ENCODE data around the gene E4F1.
"Not testable (repeated sequence)": the region's sequence is repeated elsewhere in the genome, so short reads cannot be mapped to it uniquely, and the experiment has no call there.

E4F1 gene

GRCh38 chr16:2244926-2245795 lies 21.8 kb downstream of the E4F1 start:
- no peak for DNase-seq

DNA sequence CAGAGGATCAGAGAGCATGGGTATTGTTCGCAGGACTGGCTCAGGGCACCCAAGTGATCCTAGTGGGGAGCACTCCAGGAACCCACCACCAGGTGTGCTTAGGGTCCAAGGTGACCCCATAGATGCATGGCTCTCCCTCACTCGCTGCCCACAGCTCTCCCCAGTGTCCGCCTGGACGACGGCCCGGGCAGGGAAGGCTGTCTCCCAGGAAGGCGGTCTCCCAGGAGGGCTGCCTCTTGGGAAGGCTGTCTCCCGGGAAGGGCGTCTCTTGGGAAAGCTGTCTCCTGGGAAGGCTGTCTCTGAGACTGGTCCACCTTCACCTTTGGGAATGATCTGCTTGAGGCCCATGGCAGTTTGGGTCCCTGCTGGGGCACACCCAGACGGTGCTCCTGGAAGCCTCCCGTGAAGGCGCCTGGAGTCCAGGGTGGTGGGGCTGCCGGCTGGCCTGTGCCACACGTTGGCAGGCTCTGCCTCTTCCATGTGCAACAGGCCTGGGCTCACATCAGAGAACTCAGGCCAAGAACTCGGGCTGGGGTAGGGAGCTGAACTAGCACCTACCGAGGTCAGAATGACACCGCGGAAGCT lies 23.0 kb downstream of the E4F1 start:
- DNase-seq: no peak

- DNase-seq: peak; percentile 56
Measured at GRCh38 chr16:2250652-2251295, 27.4 kb downstream of the E4F1 start.

GRCh38 chr16:2251296-2252111 lies 28.1 kb downstream of the E4F1 start, which contains the start of gene ECI1:
ECI1 (minus strand) TSS chr16:2251587; CDS start chr16:2251566, 21 bp downstream.
- DNase-seq: peak; percentile 90

GRCh38 chr16:2252806-2253148 lies 29.4 kb downstream of the E4F1 start:
- DNase-seq: no peak

DNA sequence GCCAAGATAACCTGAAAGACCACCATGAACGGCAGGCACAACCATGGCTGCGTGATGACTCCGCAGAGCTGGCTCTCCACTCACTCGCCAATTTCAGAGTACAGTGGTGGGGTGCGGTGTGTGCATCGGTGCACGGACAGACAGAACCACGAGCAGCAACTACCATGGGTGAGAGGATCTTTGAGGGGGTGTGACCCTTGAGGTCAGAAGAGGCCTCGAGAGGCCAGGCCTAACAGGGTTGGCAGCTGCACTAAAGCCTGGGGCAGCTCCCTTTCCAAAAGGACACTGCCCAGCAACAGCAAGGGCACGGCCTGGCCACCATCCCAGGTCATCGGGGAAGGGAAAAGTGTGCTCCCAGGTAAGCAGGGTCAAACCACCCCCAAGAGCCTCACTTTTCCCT lies 29.9 kb downstream of the E4F1 start:
- DNase-seq: no peak

GRCh38 chr16:2256531-2257140 lies 33.2 kb downstream of the E4F1 start:
- no peak for DNase-seq

- DNase-seq: no peak
Measured at GRCh38 chr16:2257726-2258125, 34.3 kb downstream of the E4F1 start.

DNA sequence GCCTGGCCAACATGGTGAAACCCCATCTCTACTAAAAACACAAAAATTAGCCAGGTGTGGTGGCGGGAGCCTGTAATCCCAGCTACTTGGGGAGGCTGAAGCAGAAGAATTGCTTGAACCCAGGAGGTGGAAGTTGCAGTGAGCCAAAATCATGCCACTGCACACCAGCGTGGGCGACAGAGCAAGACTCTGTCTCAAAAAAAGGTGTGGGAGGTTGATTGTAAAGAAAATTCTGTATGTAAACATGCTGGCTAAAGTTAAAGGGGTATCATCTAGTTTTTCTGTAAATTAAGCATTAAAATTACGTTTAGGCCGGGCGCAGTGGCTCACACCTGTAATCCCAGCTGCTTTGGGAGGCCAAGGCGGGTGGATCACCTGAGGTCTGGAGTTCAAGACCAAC lies 35.1 kb downstream of the E4F1 start:
- DNase-seq: not testable (repeated sequence)

GRCh38 chr16:2260250-2260649 lies 36.9 kb downstream of the E4F1 start:
- DNase-seq: no peak

- DNase-seq: not testable (repeated sequence)
Measured at GRCh38 chr16:2263026-2263425, 39.6 kb downstream of the E4F1 start.

DNA sequence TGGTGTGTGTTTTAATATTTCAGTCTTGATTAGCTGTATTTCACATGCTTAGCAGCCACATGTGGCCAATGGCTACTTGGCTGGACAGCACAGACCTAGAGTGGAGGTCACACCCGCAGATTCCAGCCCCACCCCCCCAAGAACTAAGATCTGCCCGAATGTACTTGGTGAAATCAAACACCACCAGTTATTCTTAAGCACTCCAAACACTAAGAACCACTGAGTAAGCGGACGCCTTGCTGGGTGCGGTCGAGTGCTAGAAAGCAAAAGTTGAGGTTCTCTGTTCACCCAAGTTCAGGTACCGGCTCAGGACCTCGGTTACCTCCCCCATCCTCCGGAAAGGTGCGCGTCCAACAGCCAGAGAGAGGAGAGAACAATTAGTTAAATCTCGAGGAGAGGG lies 43.5 kb downstream of the E4F1 start:
- DNase-seq: peak; percentile 44

DNA sequence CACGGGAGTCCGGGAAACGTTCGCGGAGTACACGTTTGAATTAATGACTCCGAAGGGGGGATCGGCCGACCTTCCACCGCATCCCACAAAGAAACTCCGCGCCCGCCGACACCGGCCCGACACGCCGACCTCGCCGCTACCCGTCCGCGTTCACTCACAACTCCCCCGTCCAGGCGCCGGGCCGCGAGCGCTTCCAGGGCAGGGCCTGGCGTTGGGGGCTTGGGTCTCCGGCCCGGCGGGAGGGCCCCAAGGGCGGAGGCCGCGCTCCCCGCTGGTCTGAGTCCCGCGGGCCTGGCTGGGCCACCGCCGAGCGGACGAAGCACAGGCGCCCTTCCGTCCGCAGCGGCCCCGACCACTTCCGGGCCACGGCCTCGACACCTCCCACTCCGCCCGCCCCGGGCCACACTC lies 44.1 kb downstream of the E4F1 start:
- not testable (repeated sequence) for DNase-seq

- DNase-seq: peak; percentile 95
Measured at GRCh38 chr16:2267913-2268666, 44.7 kb downstream of the E4F1 start, which contains the start of gene RNPS1. RNPS1 (minus strand) TSS chr16:2268126; CDS start chr16:2264643, 3,483 bp downstream.

DNA sequence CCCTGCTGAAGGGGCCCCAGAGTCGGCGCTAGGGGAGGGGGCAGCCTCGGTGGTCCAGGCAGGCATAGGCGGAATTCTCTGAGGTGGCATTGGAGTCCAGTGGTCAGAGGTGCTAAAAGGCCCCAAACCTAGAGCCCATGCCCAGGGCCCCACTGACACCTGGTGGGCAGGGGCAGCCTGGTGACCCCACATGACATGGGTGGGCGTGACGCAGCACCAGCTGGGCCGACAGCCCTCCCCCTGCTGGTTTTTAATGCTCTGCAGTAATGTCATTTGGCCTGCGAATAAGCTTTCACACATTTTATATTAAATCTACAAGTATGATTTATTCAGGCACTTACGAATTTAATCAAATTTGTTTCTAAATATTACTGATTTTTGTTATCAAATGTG lies 46.7 kb downstream of the E4F1 start:
- no peak for DNase-seq

DNA sequence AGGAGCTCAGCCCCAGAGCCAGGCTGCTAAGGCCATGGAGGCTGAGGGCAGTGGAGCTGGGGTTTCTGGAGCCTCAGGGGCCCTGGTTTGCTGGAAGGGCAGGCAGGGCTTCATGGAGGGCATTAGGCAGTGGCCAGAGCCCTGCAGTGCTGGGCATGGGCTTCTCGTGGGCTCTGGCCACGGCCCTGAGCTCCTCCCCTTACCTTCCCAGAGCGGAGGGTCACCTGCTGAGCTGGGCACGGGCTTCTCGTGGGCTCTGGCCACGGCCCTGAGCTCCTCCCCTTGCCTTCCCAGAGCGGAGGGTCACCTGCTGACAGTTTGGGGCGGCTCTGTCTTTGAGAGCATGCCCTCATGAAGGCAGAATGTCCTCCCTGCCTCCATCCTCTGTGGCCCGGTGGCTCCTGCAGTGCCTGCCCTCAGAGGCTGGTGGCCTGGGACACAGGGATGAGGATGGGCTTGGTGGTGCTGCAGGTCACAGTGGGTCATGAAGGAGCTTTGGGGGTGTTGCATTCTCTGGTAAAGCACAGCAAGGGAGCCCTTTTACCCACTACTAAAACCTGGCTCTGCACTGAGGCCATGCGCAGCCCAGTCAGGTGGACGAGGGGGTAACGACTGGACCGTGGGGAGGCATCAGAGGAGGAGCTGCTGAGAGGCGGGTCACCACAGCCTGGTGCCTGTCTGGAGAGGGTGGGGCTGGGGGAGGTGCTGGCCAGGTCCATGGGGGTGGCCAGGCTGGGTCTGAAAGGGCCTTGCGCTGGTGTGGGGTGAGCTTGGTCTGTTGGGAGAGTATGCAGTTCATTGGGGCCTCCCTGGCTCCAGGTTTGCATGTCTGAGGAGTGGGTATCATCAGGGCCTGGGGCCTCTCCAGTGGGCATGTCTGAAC lies 47.4 kb downstream of the E4F1 start:
- no peak for DNase-seq

DNA sequence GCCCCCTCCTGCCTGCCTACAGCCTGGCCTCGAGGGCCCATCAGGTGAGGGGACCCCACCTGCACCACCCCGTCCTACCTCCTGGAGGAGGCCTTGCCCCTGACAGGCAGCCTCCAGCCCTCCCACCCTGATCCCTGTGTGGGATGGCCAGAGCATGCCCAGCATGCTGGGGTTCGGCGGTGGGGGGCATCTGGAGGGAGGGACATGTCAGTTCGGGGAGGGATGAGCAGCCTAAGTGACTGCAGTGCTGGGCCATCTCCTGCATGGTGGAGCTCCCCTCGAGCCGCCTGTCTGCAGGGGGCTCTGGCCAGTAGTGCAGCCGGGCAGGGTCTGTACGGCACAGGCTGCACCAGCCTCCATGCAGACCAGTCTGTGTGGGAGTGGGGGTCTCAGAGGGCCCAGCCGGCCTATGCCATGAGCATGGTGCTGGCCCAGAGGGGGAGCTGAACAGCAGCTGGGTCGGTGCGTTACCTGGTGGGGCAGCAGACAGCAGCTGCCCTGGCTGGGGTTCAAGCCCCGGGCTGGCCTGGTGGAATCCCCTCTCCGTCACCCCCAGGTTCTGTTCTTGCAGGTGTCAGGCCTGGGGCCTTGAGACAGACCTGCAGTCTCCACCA lies 48.6 kb downstream of the E4F1 start:
- DNase-seq: no peak

DNA sequence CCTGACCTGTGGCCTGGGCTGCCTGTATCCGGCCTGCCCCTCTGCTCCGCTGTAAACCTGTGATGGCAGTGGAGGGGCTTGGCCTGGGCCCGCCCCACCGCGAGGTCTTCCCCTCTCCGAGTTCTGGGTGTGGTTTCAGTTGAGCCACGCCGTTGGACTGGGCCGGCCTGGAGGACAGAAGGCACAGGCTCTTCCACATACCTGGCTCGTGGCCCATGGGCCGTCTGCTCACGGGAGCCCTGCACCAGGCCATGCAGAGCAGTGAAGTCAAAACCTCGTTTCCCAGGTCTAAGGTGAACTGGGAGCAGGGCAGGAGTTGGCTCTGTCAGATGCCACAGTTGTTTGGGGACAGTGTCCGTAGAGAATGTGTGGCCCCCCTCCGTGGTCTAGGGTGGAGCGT lies 50.1 kb downstream of the E4F1 start:
- no peak for DNase-seq

DNA sequence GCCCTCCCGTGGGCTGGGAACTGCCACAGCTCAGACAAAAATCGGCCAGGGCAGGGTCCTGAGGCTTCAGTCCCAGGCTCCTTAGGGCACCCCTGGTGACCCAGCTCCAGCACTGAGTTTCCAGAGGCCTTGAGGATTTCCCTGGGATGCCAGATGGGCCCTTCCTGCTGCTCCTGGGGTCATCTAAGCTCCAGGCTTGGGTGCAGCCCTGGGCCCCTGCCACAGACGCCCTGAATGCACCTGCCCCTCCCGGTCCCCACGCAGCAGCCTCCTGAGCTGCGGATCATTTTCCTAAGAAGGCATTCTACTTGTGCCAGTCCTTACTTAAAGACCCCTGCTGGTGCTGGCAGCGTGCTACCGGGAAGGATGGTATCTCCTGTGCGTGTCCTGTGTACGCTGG lies 50.5 kb downstream of the E4F1 start:
- DNase-seq: no peak
